NCI-H748 (cell line): Measurements from ENCODE around the gene DNM2.
A peak's percentile ranks its signal among the peaks of the same experiment; 100 is the strongest.

Source experiments
- DNase-seq: peaks from one replicate; lab custom pipeline; 2025; ENCODE audit not compliant: unreplicated experiment; lab: John Stamatoyannopoulos, UW

Gene DNM2

DNA sequence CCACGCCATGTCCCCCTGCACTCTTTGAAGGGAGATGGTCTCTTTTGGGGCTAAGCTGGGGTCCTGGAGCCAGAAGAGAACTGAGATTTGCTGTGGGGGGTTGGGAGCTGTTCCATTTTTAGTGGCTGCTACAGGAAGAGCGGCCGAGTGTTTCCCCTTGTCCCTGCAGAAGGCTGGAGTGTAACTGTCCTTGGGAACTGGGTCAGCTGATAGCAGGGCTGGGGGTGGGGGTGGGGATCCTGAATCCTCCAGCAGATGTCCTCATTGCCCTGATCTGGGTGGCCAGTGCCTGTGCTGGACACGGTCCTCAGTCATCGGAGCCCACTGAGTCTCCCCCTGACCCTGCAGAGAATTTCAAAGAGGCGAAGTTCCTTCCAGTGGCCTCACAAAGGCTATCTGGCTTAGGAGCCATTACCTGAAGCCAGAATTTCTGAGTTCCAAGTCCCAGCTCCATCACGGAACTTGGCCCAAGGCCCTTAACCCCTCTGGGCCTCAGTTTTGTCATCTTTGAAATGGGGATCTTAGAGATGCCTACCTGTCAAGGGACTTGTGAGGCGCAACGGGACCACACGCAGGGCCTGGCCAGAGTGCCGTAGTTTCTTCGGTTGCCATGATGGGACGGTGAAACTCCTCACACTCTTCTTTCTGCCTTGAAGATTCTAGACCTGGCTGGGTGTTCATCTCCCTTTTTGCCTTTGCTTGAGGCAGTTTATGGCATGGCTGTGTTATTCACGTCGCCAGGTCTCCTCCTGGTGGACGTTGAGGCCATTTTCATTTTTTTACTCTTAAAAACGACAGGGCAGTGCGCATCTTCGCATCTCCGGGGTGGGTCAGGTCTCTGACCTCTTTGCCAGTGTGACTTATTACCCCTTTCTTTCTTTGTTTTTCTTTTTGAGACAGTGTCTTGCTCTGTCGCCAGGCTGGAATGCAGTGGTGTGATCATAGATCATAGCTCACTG lies 51.9 kb downstream of the DNM2 start:
- no peak for DNase-seq

DNA sequence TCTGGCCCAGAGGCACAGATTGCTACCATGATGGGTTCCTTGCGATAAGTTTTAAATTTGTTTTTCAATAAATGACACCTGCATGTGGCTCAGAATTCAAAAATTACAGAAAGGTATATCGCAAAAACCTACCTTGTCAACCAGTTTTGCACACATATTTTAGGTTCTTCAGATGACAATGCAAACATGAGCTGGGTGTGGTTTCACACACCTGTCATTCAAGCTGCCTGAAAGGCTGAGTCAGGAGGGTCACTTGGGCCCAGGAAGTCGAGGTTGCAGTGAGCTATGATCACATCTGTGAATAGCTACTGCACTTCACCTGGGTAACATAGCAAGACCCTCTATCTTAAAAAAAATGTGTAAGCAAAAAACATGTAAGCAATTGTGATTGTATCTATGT lies 56.1 kb downstream of the DNM2 start:
- no peak for DNase-seq

DNA sequence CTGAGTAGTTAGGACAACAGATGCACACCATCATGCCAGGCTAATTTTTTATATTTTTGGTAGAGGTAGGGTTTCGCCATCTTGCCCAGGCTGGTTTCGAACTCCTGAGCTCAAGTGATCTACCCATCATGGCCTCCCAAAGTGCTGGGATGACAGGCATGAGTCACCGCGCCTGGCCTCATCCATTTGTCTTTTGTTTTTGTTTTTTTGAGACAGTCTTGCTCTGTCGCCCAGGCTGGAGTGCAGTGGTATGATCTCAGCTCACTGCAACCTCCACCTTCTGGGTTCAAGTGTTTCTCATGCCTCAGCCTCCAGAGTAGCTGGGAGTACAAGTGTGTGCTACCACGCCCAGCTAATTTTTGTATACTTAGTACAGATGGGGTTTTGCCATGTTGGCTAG lies 57.0 kb downstream of the DNM2 start:
- no peak for DNase-seq

GRCh38 chr19:10776900-10777650 lies 59.2 kb downstream of the DNM2 start:
- no peak for DNase-seq

GRCh38 chr19:10780368-10780767 lies 62.5 kb downstream of the DNM2 start:
- no peak for DNase-seq

DNA sequence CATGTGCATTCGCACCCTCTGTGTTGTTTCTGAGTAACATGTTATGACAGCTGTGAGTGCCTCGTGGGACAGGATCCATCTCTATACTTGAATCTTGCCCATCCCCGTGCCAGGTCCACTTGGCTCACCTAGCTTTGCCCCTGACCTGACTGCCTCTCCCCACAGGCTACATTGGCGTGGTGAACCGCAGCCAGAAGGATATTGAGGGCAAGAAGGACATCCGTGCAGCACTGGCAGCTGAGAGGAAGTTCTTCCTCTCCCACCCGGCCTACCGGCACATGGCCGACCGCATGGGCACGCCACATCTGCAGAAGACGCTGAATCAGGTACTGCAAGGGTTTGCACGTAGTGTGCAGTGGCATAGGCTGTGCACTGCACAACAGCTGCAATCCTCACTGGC lies 64.9 kb downstream of the DNM2 start:
- DNase-seq: no peak

DNA sequence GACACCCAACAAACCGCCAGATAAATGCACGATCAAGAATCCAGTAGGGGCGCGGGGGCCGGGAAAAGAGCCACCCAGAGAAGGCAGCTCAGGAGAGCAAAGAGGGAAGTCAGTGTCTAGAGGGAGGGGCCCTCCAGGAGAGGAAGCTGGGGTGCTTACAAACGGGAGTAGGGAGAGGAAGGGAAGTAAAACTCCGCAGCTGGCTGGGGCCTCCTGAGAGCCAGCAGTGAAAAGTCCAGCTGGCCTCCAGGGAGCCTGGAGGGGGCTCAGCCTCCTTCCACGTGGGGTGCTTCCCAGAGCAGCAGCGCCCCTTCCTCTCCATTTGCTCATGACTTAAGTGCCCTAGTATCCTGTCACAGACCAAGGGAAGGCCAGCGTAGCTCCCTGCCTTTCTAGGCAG lies 66.4 kb downstream of the DNM2 start:
- DNase-seq: no peak

GRCh38 chr19:10788146-10788545 lies 70.3 kb downstream of the DNM2 start:
- no peak for DNase-seq

GRCh38 chr19:10789866-10790265 lies 72.0 kb downstream of the DNM2 start:
- DNase-seq: no peak

DNA sequence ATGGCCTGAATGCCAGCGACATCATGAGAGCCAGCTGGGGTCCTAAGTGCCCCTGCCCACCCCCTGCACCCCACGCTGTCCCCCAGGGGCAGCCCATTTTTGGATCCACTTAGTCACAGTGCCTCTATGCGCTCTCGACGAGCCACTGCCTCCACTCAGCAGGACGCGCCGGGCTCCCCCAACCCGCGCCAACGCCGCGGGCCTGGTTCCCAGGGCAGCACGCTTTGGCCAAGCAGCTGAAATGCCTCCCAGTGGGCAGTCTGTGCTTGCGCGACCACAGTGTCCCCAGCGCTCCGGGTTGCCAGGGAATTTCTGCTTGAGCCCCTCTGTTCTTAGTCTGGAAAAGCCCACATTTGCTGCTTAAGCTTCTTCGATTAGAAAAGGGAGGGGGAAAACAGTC lies 78.8 kb downstream of the DNM2 start:
- no peak for DNase-seq

- DNase-seq: no peak
Observed at GRCh38 chr19:10797078-10797477, 79.2 kb downstream of the DNM2 start.

DNA sequence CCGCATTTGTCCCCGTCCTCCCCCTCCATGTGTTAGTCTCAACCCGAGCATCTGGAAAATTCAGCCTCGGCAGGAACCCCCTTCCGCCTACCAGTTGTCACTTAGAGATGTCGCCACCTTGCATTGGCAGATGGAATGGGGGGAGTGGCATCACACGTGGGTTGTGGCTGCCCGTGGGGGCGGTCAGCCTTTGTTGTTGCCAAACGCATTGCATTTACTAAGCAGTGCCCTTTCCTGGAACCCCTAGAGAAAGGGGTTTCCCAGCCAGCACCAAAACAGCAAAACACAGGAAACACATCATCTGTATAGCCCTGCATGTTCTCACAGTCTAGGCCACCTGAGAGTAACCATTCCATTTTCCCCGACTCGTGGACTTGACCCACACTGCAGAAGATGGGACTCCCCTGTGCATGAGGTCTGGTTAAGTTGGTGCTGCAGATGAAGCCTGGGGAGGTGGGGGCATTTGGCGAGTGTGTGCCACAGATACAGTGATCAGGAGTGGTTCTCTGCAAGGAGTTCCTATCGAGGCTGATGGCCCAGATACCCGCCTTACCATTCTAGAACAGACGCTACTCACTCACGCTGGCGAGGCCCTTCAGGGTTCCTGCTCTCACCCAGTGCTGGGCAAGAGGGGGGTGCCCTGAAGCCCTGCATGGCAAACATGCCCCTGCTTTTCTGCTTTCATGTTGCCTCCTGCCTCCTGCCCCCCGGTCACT lies 79.8 kb downstream of the DNM2 start:
- DNase-seq: no peak

DNA sequence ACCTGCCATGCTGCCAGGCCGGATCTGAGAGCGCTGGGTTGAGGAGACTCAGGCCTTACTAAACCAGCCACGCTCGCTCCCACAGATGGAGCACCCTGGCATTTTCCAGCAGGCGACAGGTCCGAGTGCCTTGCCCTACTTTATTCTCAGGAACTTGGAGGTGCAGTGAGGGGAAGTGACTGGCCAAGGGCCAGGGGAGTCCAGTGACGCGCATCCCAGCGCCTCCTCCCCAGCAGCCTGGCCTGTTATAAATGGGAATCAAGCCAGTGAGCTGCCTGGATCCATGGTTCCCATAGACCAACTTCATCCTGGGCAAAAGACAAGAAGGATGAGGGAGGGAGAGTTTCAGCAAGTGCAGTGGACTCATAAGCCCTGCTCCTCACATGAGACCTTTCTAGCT lies 82.6 kb downstream of the DNM2 start:
- DNase-seq: no peak

GRCh38 chr19:10802479-10802878 lies 84.6 kb downstream of the DNM2 start:
- no peak for DNase-seq

DNA sequence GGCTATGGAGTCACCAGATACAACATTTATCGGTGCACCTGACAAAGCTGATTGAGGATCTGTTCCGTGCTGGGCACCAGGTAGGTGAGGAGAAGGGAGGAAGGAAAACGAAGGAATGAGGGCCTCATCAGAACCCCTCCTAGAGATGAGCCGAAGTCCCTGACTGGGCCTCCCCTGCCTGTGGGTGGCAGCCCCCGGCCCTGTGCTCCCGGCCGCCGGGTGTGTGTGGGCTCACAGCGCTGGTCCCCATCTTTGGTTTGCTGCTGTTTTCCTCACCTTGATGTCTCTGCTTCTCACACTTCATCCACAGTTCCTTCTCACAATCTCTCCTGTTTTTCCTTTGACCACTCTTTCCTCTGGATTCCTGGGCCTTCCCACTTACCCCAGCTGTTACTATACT lies 85.4 kb downstream of the DNM2 start:
- no peak for DNase-seq

GRCh38 chr19:10805065-10805757 lies 87.3 kb downstream of the DNM2 start:
- DNase-seq: no peak

- DNase-seq: no peak
Observed at GRCh38 chr19:10805758-10806247, 87.9 kb downstream of the DNM2 start.

- DNase-seq: peak; percentile 17
Observed at GRCh38 chr19:10808937-10809649, 91.2 kb downstream of the DNM2 start.

DNA sequence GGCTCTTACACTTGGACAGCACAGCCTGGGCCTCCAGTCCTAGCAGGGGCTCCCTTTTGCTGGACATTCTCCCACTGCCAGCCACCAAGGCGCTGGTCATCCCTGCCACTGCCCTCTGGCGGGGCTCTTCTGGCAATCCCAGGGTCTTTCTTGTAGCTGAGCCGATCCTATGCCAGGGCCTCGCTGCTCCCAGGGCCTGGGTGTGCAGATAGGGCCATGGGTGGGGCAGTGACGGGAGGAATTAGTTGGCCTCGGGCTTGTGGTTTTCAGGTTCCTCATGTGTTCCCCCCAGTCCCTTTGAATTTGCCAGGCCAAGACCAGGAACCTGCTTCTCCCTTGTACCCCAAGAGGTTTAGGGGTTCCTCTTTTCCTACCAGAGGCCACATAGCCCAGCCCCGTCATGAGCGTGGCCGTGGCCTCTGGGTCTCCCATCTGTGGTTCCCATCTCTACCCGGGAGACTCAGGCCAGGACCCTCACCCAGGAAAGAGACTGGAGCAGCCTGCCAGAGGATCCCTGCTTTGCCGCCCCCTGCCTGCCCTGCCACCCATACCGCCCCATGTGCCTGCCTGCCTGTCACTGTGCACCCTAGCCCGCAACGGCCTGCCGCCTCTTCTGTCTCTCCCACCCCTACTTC lies 91.9 kb downstream of the DNM2 start:
- DNase-seq: no peak
